Activated naive CD4-positive, alpha-beta T cell treated with anti-CD3 and anti-CD28 coated beads, Interleukin-2, amount 50 U/mL, for 72 hours (primary cell): Measurements from ENCODE around the gene OPCML. TPM values are rescaled to one million over a fixed set of nuclear protein-coding genes. Genes with fewer than 3 reads are reported as not detected.

Experiments used
- ATAC-seq, 2 donors: fragments of 150-1000 bp; cut with Tn5 transposase; 2 replicates each; pipeline ENCODE4 v1.10.0; 2021; ENCODE audit warnings: mild to moderate bottlenecking in 2 of 2, moderate library complexity in 2 of 2
- DNase-seq, 2 donors: peaks; one replicate each; pipeline ENCODE4 v3.0.0; 2021 to 2022; ENCODE audit warnings: low spot score in 2 of 2
- H3K27ac Mint-ChIP-seq, 2 donors: one replicate each; pipeline ENCODE4 v1.8.0; 2022; ENCODE audit warnings: mild to moderate bottlenecking in 2 of 2, mixed read lengths in 2 of 2
- H3K36me3 Mint-ChIP-seq, 2 donors: one replicate each; pipeline ENCODE4 v1.8.0; 2022; ENCODE audit warnings: mixed read lengths in 2 of 2
- H3K9me3 Mint-ChIP-seq, 2 donors: one replicate each; pipeline ENCODE4 v1.8.0; 2022; ENCODE audit warnings: mixed read lengths in 2 of 2
- total RNA-seq, 2 donors: library from RNA; stranded (reverse); gene quantifications; one replicate each; pipeline ENCODE4 v1.2.3, GENCODE V29; 2022

The OPCML gene
- total RNA-seq, 2 donors from 2014 or later, result not detected

DNA sequence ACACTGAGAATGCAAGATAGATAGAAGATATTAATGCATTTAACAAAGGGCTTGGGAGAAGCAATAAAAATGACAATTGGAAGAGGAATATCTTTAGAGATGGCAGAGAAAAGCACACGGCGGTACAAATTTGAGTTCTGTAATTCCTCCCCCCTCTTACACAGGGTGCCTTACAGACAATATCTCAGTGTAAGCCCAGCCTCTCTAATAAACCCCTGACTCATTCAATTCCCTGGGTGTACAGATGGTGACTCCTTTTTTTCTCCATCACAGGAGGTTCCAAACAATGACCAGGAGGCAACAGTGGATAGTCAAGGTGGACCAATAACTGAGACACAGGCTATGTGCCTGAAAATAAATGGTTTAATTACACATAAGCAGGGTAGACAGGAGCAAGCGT lies 598.6 kb downstream of the OPCML start:
- H3K36me3 Mint-ChIP-seq, result no peaks in the 10 kb centered on the region
- no peak overlapping the region for H3K27ac Mint-ChIP-seq
- peaks cover 0 to 4% of the 10 kb centered on the region in 2 donors for H3K9me3 Mint-ChIP-seq
- no peak for DNase-seq
- ATAC-seq, result no peak

- H3K36me3 Mint-ChIP-seq, result no peaks in the 10 kb centered on the region
- DNase-seq, result no peak
- no peak for ATAC-seq
- H3K27ac Mint-ChIP-seq, result no peak overlapping the region
- peaks cover 2 to 4% of the 10 kb centered on the region in 2 donors for H3K9me3 Mint-ChIP-seq
Measured at GRCh38 chr11:132925825-132926469, 606.4 kb downstream of the OPCML start.

GRCh38 chr11:132921597-132921996 lies 610.7 kb downstream of the OPCML start:
- H3K36me3 Mint-ChIP-seq, result no peaks in the 10 kb centered on the region
- no peak overlapping the region for H3K27ac Mint-ChIP-seq

DNA sequence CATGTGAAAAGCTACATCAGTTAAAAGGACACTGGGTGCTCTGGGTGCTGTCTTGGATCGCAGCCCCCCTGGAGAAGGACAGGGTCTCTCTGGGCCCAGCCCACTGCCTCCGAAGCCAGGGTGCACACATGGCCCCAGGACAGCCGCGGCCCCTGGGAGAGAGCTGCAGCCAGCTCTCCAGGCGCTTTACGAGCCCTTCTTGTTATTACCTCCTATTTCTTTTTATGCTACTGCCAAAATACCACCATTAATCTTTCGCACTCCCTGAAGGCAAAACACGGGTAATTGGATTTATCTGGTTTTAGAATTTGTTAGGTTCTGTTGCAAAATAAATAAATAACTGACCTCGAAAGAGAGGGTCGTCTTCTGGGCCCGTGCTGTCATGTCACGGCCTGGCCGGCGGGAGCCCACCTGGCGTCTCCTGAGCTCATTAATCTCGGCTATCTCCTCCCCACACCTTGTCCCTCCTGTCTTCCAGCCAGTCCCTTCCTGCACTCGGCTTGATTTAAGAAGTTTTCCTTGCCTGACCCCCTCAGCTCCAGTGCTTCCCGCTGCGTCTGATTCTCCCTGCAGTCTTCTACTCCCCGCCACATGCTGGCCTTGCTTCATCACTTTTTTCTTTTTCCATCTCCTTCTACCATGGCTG lies 611.7 kb downstream of the OPCML start:
- no peak overlapping the region for H3K27ac Mint-ChIP-seq
- H3K36me3 Mint-ChIP-seq, result no peaks in the 10 kb centered on the region
- no peak for ATAC-seq
- DNase-seq, result no peak
- H3K9me3 Mint-ChIP-seq, result peaks cover 5 to 8% of the 10 kb centered on the region in 2 donors

More at GRCh38 chr11:132921597-132921996, 610.7 kb downstream of the OPCML start:
- DNase-seq (no peak), ATAC-seq (no peak)
- H3K9me3 Mint-ChIP-seq, result peaks cover 4 to 5% of the 10 kb centered on the region in 2 donors

DNA sequence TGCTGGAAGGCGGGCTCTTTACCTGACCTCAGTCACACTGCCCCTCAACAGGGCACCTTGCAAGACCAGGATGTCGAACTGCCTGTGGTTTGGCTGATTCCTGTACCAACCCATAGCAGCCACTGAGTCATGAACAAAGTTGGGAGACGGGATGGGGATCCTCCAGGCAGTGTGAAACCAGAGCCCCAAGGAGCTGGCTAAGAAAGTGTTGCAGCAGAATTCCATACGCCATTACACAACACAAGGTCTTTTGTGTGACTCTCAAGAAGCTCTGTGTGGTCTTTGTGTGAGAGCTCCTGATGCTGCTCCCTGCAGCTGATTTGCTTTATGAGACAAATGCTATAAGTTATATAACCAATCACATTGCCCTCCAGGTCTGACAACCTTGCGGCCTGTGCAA lies 617.7 kb downstream of the OPCML start:
- no peak overlapping the region for H3K27ac Mint-ChIP-seq
- ATAC-seq, result no peak
- no peaks in the 10 kb centered on the region for H3K36me3 Mint-ChIP-seq
- no peak for DNase-seq
- peaks cover 2 to 4% of the 10 kb centered on the region in 2 donors for H3K9me3 Mint-ChIP-seq

DNA sequence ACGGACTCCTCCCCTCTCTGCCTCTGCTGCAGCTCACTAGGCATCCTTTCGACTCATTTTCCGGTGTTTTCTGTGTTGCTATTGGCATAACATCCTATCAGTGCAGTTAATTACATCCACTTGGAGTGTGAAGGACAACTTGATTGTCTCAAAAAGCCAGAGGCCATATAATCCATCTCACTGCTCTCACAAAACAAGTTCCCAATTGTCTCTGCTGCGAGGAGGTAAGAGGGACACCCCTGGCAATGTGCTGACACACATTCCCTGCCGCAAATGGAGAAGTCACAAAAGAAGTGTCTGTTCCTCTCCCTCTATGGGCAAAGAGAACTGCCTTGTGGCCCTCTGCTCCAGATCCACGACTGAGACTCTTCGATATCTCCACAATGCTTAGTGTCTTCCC lies 618.4 kb downstream of the OPCML start:
- H3K9me3 Mint-ChIP-seq, result peaks cover 0 to 4% of the 10 kb centered on the region in 2 donors
- DNase-seq, result no peak
- H3K27ac Mint-ChIP-seq, result no peak overlapping the region
- H3K36me3 Mint-ChIP-seq, result no peaks in the 10 kb centered on the region
- no peak for ATAC-seq

DNA sequence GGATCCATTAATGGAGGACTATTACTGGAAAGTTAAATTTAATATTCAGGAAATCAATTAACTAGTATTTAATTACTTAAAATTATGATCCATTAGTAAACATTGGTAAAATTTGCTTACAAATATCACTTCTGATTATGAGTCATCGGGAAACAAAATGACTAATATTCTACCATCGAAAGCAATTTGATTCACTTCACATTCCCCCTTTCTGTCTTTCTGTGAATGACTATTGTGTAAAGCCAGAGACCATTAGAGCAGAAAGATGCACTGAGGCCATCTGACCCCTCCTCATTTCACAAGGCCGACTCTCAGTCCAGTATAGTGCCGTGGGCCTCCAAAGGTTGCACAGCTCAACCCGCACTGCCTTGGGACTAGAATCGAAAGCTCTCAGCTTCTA lies 619.0 kb downstream of the OPCML start:
- DNase-seq (no peak), ATAC-seq (no peak)
- no peaks in the 10 kb centered on the region for H3K36me3 Mint-ChIP-seq
- H3K9me3 Mint-ChIP-seq, result peaks cover 0 to 4% of the 10 kb centered on the region in 2 donors
- no peak overlapping the region for H3K27ac Mint-ChIP-seq

DNA sequence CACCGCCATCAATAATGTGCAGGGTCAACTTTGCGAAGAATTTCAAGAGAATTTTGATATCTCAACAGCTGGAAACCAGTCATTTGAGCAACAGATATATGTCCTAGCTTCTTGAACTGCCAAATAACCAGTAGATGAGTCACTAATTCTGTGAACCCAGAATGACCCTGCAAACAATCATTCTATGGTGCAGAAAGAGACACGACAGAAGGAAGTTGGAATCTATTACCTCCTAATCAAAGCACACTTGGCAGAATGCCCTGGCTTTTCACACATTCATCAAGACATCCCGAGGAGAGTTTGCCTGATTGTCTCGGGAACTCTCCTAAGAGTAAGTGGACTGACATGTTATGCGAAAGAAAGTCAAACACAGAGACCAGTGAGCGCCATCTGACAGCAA lies 621.1 kb downstream of the OPCML start:
- ATAC-seq, result no peak
- Mint-ChIP-seq H3K27ac (no peak overlapping the region), H3K9me3 (peaks cover 0 to under 1% of the 10 kb centered on the region in 2 donors)

GRCh38 chr11:132910011-132910760 lies 622.1 kb downstream of the OPCML start:
- Mint-ChIP-seq H3K27ac (no peak overlapping the region), H3K9me3 (no peaks in the 10 kb centered on the region), H3K36me3 (no peaks in the 10 kb centered on the region)
- no peak for ATAC-seq
- DNase-seq, result no peak

More for the DNA sequence above, 621.1 kb downstream of the OPCML start:
- H3K36me3 Mint-ChIP-seq, result no peaks in the 10 kb centered on the region
- no peak for DNase-seq

DNA sequence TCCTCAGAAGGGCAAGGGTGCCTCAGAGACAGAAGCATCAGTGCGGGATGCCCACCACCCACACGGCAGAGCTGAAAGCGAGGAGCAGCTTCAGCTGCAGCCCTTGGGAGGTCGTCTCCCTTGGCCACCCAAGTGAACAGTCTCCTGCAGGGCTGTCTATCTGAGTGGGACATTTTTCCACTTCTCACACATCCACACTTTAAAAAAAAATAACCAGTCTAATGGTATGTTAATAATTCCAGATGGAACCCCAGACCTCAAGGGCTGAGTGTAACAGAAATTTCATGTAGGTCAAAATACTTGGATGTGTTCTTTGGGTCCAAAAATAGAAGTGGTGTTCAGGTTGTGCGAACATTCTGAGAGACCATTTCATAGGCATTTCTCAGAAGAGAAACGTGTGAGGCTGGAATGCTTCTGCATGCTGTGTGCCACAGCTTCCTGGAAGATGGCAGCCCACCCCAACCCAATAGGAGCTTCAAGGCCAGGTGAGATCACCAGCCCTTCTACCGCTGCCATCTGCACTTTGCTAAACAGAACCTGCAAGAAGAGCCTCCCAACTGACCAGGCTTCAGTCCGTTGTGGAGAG lies 623.2 kb downstream of the OPCML start:
- H3K27ac Mint-ChIP-seq, result no peak overlapping the region
- H3K36me3 Mint-ChIP-seq, result no peaks in the 10 kb centered on the region
- ATAC-seq, result no peak
- DNase-seq, result no peak
- H3K9me3 Mint-ChIP-seq, result no peaks in the 10 kb centered on the region

GRCh38 chr11:132908414-132908810 lies 623.9 kb downstream of the OPCML start:
- Mint-ChIP-seq H3K36me3 (no peaks in the 10 kb centered on the region), H3K9me3 (no peaks in the 10 kb centered on the region), H3K27ac (no peak overlapping the region)
- ATAC-seq, result no peak
- no peak for DNase-seq

- DNase-seq (no peak), ATAC-seq (no peak)
- Mint-ChIP-seq H3K9me3 (no peaks in the 10 kb centered on the region), H3K27ac (no peak overlapping the region), H3K36me3 (no peaks in the 10 kb centered on the region)
Measured at GRCh38 chr11:132907651-132908413, 624.5 kb downstream of the OPCML start.

- Mint-ChIP-seq H3K36me3 (no peaks in the 10 kb centered on the region), H3K27ac (no peak overlapping the region), H3K9me3 (peaks cover 0 to 7% of the 10 kb centered on the region in 2 donors)
- no peak for ATAC-seq
- DNase-seq, result no peak
Measured at GRCh38 chr11:132904607-132905006, 627.7 kb downstream of the OPCML start.

GRCh38 chr11:132904091-132904490 lies 628.2 kb downstream of the OPCML start:
- H3K9me3 Mint-ChIP-seq, result peaks cover 0 to 7% of the 10 kb centered on the region in 2 donors
- no peaks in the 10 kb centered on the region for H3K36me3 Mint-ChIP-seq
- no peak for ATAC-seq
- no peak for DNase-seq
- no peak overlapping the region for H3K27ac Mint-ChIP-seq

GRCh38 chr11:132901638-132902471 lies 630.4 kb downstream of the OPCML start:
- Mint-ChIP-seq H3K36me3 (no peaks in the 10 kb centered on the region), H3K9me3 (peaks cover 0 to 7% of the 10 kb centered on the region in 2 donors), H3K27ac (no peak overlapping the region)
- ATAC-seq (no peak), DNase-seq (no peak)

DNA sequence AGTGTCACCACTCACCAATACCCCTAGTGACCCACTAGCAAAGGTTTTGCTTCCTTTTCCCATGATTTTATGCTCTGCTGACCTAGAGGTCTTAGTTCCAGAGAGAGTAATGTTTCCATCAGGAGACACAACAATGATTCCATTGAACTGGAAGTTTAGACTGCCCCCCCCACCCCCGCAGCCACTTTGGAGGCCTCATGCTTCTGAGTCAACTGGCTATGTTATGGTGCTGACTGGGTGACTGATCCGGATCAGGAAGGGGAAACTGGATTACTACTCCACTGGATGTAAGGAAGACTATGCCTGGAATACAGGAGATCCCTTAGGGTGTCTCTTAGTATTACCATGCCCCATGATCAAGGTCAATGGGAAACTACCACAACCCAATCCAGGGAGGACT lies 633.6 kb downstream of the OPCML start:
- Mint-ChIP-seq H3K9me3 (peaks cover 3 to 7% of the 10 kb centered on the region in 2 donors), H3K27ac (no peak overlapping the region), H3K36me3 (no peaks in the 10 kb centered on the region)
- DNase-seq, result no peak
- ATAC-seq, result no peak
